Stimulated activated memory B cell treated with anti-CD40 and anti-IgM and Interleukin-4, amounts not matched to agents 10 μg/mL and 1 μg/mL and 100 μg/mL, for 72 hours (primary cell): Measurements from ENCODE around the gene FXN.

ENCODE experiments used
- ATAC-seq: fragments of 150-1000 bp; cut with Tn5 transposase; 2 replicates; pipeline ENCODE4 v1.10.0; 2021
- H3K27ac Mint-ChIP-seq: one replicate; pipeline ENCODE4 v1.8.0; 2022; ENCODE audit warnings: mild to moderate bottlenecking, mixed read lengths
- H3K27me3 Mint-ChIP-seq: one replicate; pipeline ENCODE4 v1.8.0; 2022; ENCODE audit warnings: mixed read lengths
- H3K36me3 Mint-ChIP-seq: one replicate; pipeline ENCODE4 v1.8.0; 2022; ENCODE audit warnings: mixed read lengths
- H3K4me1 Mint-ChIP-seq: one replicate; pipeline ENCODE4 v1.8.0; 2022; ENCODE audit warnings: mixed read lengths
- H3K4me3 Mint-ChIP-seq: one replicate; pipeline ENCODE4 v1.8.0; 2022; ENCODE audit warnings: mild to moderate bottlenecking, moderate library complexity, mixed read lengths
- H3K9me3 Mint-ChIP-seq: one replicate; pipeline ENCODE4 v1.8.0; 2022; ENCODE audit warnings: mixed read lengths

Gene FXN

DNA sequence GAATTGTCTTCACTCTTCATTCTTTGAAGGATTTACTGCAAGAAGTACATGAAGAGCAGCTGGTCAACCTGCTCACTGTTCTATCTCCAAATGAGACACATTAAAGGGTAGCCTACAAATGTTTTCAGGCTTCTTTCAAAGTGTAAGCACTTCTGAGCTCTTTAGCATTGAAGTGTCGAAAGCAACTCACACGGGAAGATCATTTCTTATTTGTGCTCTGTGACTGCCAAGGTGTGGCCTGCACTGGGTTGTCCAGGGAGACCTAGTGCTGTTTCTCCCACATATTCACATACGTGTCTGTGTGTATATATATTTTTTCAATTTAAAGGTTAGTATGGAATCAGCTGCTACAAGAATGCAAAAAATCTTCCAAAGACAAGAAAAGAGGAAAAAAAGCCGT is 37.6 kb downstream of the FXN start:
- Mint-ChIP-seq H3K27ac (no peak overlapping the region), H3K36me3 (peaks cover 44% of the 10 kb centered on the region), H3K4me3 (no peak overlapping the region), H3K27me3 (no peaks in the 10 kb centered on the region), H3K9me3 (no peaks in the 10 kb centered on the region), H3K4me1 (no peaks in the 10 kb centered on the region)
- no peak for ATAC-seq

- no peaks in the 10 kb centered on the region for H3K9me3 Mint-ChIP-seq
- no peaks in the 10 kb centered on the region for H3K4me1 Mint-ChIP-seq
- peaks cover 40% of the 10 kb centered on the region for H3K36me3 Mint-ChIP-seq
- ATAC-seq, result no peak
- H3K27ac Mint-ChIP-seq, result no peak overlapping the region
- H3K4me3 Mint-ChIP-seq, result no peak overlapping the region
- H3K27me3 Mint-ChIP-seq, result no peaks in the 10 kb centered on the region
These were observed 39.2 kb downstream of the FXN start for GRCh38 chr9:69074801-69075200.

DNA sequence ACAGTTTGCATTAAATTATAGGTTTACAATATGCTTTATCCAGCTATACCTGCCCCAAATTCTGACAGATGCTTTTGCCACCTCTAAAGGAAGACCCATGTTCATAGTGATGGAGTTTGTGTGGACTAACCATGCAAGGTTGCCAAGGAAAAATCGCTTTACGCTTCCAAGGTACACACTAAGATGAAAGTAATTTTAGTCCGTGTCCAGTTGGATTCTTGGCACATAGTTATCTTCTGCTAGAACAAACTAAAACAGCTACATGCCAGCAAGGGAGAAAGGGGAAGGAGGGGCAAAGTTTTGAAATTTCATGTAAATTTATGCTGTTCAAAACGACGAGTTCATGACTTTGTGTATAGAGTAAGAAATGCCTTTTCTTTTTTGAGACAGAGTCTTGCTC is 41.0 kb downstream of the FXN start:
- no peaks in the 10 kb centered on the region for H3K9me3 Mint-ChIP-seq
- H3K27me3 Mint-ChIP-seq, result no peaks in the 10 kb centered on the region
- H3K4me1 Mint-ChIP-seq, result no peaks in the 10 kb centered on the region
- no peak overlapping the region for H3K27ac Mint-ChIP-seq
- peaks cover 41% of the 10 kb centered on the region for H3K36me3 Mint-ChIP-seq
- no peak for ATAC-seq
- H3K4me3 Mint-ChIP-seq, result no peak overlapping the region

- no peaks in the 10 kb centered on the region for H3K4me1 Mint-ChIP-seq
- no peak overlapping the region for H3K4me3 Mint-ChIP-seq
- H3K9me3 Mint-ChIP-seq, result no peaks in the 10 kb centered on the region
- peaks cover 31% of the 10 kb centered on the region for H3K36me3 Mint-ChIP-seq
- no peaks in the 10 kb centered on the region for H3K27me3 Mint-ChIP-seq
- H3K27ac Mint-ChIP-seq, result no peak overlapping the region
- no peak for ATAC-seq
These were observed 42.5 kb downstream of the FXN start for GRCh38 chr9:69078069-69078468.

DNA sequence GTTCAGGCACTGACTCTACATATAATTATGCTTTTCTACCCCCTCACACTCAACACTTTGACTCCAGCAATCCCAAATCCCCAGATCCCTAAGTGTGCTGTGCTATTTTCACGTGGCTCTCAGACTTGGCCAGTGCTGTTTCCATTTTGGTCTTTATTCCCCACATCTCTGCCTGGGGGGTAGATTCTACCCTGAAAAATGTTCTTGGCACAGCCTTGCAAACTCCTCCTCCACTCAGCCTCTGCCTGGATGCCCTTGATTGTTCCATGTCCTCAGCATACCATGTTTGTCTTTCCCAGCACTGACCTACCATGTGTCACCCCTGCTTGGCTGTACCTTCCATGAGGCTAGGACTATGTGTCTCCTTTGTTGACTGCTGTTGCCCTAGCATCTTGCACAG is 43.0 kb downstream of the FXN start:
- Mint-ChIP-seq H3K9me3 (no peaks in the 10 kb centered on the region), H3K4me1 (no peaks in the 10 kb centered on the region), H3K4me3 (no peak overlapping the region)

DNA sequence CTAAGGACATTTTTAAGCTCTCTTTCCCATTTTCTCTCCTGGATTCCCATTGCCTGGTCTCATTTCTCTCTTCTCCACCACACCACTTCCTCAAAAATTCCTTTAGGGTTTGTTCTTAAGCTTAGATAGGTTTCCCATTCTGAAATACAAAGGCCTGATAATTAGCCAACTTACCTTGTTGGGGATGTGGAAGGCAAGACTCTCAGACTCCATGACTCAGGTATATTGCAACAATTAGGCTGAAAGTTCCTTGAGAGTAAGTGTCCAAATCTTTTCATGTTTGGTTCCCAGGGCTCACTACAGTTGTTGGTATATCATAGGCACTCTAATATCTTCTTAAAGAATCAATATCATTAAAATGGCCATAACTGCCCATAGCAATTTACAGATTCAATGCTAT is 43.6 kb downstream of the FXN start:
- no peak overlapping the region for H3K27ac Mint-ChIP-seq
- H3K36me3 Mint-ChIP-seq, result peaks cover 25% of the 10 kb centered on the region
- H3K4me3 Mint-ChIP-seq, result no peak overlapping the region
- H3K4me1 Mint-ChIP-seq, result no peaks in the 10 kb centered on the region
- H3K27me3 Mint-ChIP-seq, result no peaks in the 10 kb centered on the region
- no peak for ATAC-seq
- H3K9me3 Mint-ChIP-seq, result no peaks in the 10 kb centered on the region

More for the DNA sequence above, 43.0 kb downstream of the FXN start:
- Mint-ChIP-seq H3K36me3 (peaks cover 26% of the 10 kb centered on the region), H3K27ac (no peak overlapping the region), H3K27me3 (no peaks in the 10 kb centered on the region)
- no peak for ATAC-seq

- Mint-ChIP-seq H3K9me3 (no peaks in the 10 kb centered on the region), H3K4me3 (no peak overlapping the region), H3K4me1 (no peaks in the 10 kb centered on the region), H3K27me3 (no peaks in the 10 kb centered on the region), H3K36me3 (peaks cover 24% of the 10 kb centered on the region), H3K27ac (no peak overlapping the region)
- ATAC-seq, result no peak
These were observed 45.7 kb downstream of the FXN start for GRCh38 chr9:69081261-69081660.

DNA sequence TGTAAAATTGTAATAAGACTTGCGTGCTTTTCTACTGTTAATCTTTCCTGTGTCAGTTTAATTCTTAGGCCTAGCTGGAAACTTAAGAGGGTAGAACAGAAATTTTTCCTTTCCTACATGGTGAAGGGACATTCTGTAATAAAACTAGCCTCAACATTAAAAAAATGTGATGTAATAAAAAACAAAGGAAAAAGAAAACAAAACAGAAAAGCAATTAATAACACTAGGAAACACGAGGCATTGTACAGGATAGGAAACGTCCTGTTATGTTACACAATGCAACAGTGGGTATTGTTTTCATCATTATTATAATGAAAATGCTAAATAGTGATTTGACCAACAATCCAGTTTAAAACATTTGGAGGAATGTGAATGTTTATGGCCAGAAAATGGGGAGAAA is 47.8 kb downstream of the FXN start:
- no peak overlapping the region for H3K27ac Mint-ChIP-seq
- H3K4me1 Mint-ChIP-seq, result no peaks in the 10 kb centered on the region
- H3K27me3 Mint-ChIP-seq, result no peaks in the 10 kb centered on the region
- no peak overlapping the region for H3K4me3 Mint-ChIP-seq
- peaks cover 16% of the 10 kb centered on the region for H3K36me3 Mint-ChIP-seq
- ATAC-seq, result no peak
- no peaks in the 10 kb centered on the region for H3K9me3 Mint-ChIP-seq

GRCh38 chr9:69085569-69086283 is 50.2 kb downstream of the FXN start:
- ATAC-seq, result no peak
- no peak overlapping the region for H3K27ac Mint-ChIP-seq
- H3K9me3 Mint-ChIP-seq, result no peaks in the 10 kb centered on the region
- no peaks in the 10 kb centered on the region for H3K27me3 Mint-ChIP-seq
- H3K4me1 Mint-ChIP-seq, result no peaks in the 10 kb centered on the region
- no peak overlapping the region for H3K4me3 Mint-ChIP-seq
- H3K36me3 Mint-ChIP-seq, result peaks cover 5% of the 10 kb centered on the region

DNA sequence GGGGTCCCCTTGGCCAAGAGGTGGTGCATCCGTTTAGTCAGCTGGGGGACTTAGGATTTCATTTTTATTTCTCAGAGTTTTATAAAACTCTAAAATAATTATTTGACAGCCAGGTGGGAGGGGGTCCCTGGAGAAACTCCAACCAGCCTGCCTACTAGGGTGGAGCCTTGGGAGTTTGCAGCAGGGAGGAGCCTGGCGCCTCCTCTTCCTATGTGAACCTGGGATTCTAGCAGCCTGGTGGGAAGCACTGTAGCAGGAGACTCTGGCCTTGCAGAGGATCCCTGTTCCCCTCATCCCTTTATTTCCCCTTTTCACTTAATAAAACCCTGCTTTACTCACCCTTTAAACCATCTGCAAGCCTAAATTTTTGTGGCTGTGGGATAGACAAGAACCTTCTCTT is 50.8 kb downstream of the FXN start:
- no peaks in the 10 kb centered on the region for H3K9me3 Mint-ChIP-seq
- no peak overlapping the region for H3K4me3 Mint-ChIP-seq
- H3K27me3 Mint-ChIP-seq, result no peaks in the 10 kb centered on the region
- no peaks in the 10 kb centered on the region for H3K4me1 Mint-ChIP-seq
- H3K27ac Mint-ChIP-seq, result no peak overlapping the region
- H3K36me3 Mint-ChIP-seq, result no peaks in the 10 kb centered on the region
- ATAC-seq, result no peak

GRCh38 chr9:69086769-69087168 is 51.2 kb downstream of the FXN start:
- no peaks in the 10 kb centered on the region for H3K4me1 Mint-ChIP-seq
- no peak overlapping the region for H3K4me3 Mint-ChIP-seq
- no peaks in the 10 kb centered on the region for H3K27me3 Mint-ChIP-seq
- H3K9me3 Mint-ChIP-seq, result no peaks in the 10 kb centered on the region
- no peaks in the 10 kb centered on the region for H3K36me3 Mint-ChIP-seq
- H3K27ac Mint-ChIP-seq, result no peak overlapping the region
- no peak for ATAC-seq

DNA sequence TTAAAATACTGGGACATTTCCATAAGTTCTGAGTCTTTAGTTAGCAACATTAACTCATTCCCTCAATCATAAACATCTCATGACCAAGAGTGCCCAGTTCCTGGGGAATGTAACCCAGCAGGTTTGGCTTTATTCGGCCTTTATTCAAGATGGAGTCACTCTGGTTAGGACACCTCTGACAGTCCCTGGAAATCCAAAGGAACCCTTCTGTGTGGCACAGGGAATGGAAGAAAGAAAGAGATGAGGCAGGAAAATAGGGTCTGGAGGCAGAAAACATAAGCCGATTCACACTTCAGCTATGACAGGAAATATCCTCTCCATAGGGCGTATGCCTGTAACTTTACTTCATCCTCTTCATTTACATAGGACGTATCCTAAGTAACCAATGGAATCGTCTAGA is 53.5 kb downstream of the FXN start:
- ATAC-seq, result no peak
- H3K4me3 Mint-ChIP-seq, result no peak overlapping the region
- no peaks in the 10 kb centered on the region for H3K27me3 Mint-ChIP-seq

DNA sequence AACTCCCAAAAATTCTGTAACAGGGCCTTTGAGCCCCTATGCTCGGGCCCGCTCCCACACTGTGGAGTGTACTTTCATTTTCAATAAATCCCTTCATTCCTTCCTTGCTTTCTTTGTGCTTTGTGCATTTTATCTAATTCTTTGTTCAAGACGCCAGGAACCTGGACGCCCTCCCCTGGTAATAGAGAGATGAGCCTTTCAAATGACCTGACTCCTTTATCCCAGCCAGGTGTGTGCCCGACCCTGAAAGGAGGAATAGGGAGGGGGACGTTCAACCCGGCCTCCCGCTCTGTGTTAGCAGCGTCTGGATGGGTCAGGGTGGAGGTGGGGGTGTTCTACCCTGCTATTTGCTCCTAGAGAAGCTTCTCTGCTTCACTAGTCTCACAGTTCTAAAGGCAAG is 53.9 kb downstream of the FXN start:
- H3K27ac Mint-ChIP-seq, result no peak overlapping the region
- H3K9me3 Mint-ChIP-seq, result no peaks in the 10 kb centered on the region
- no peak overlapping the region for H3K4me3 Mint-ChIP-seq
- no peaks in the 10 kb centered on the region for H3K27me3 Mint-ChIP-seq
- no peaks in the 10 kb centered on the region for H3K4me1 Mint-ChIP-seq
- H3K36me3 Mint-ChIP-seq, result no peaks in the 10 kb centered on the region
- no peak for ATAC-seq

More for the DNA sequence above, 53.5 kb downstream of the FXN start:
- H3K36me3 Mint-ChIP-seq, result no peaks in the 10 kb centered on the region
- no peaks in the 10 kb centered on the region for H3K9me3 Mint-ChIP-seq
- no peaks in the 10 kb centered on the region for H3K4me1 Mint-ChIP-seq
- no peak overlapping the region for H3K27ac Mint-ChIP-seq

DNA sequence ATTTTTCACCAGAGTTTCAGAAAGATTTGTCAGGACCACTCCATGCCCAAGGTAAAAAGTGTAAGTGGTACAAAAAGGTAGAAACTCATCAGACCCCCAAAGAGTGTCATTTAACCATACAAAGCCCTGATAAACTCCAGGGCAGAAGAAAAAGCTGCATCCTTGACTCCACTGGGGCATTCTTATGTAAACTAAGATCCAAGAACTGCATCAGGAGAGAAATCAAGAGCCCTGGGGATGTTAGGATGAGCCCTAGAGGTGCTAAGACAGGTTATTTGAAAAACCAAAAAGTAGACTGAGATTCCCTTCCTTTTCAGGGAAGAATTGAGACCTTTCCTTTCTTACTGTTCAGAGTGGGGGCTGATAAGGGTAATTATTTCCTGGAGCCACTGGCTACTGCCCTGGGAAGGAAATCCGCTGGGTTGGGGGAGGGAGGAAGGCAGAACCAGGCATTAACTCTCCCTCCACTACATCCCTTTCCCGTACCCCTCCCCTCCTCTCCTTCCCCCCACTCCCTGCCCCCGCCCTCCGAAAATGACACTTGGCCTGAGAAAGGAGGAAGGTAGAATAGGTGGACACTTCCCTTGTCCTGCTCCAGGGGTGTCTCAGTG is 54.7 kb downstream of the FXN start:
- no peak overlapping the region for H3K4me3 Mint-ChIP-seq
- no peaks in the 10 kb centered on the region for H3K27me3 Mint-ChIP-seq
- ATAC-seq, result no peak
- no peak overlapping the region for H3K27ac Mint-ChIP-seq
- H3K4me1 Mint-ChIP-seq, result no peaks in the 10 kb centered on the region
- H3K9me3 Mint-ChIP-seq, result no peaks in the 10 kb centered on the region
- no peaks in the 10 kb centered on the region for H3K36me3 Mint-ChIP-seq

- H3K27ac Mint-ChIP-seq, result no peak overlapping the region
- H3K9me3 Mint-ChIP-seq, result no peaks in the 10 kb centered on the region
- no peaks in the 10 kb centered on the region for H3K4me1 Mint-ChIP-seq
- no peak overlapping the region for H3K4me3 Mint-ChIP-seq
- no peaks in the 10 kb centered on the region for H3K36me3 Mint-ChIP-seq
- H3K27me3 Mint-ChIP-seq, result no peaks in the 10 kb centered on the region
- no peak for ATAC-seq
These were observed 55.4 kb downstream of the FXN start for GRCh38 chr9:69090946-69091345.

DNA sequence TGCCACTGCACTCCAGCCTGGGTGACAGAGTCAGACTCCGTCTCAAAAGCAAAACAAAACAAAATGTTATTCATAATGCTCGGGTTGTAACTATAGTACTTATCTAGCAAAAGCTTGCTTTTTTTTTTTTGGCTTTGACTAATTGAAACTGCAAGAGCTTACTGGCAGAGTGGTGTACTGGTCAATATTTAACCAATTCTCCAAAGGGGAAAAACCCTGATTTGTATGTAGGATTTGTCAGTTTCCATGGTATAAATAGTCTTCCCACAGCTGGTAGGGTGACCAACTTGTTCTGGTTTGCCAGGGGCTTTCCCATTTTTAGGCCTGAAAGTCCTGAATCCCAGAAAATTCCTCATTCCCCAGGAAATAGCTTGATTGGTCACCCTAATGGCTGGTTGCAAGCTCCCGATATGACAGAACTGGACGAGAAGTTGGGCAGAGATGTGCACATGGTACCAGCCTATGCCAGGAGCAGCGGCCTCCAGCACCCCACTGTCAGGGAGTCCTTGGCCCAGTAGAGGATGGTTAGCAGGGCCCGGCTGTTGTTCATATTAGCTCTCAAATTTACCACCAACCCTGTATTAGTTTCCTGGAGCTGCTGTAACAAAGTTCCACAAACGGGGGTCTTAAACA is 58.0 kb downstream of the FXN start:
- Mint-ChIP-seq H3K4me3 (no peak overlapping the region), H3K4me1 (no peaks in the 10 kb centered on the region), H3K27me3 (no peaks in the 10 kb centered on the region), H3K27ac (no peak overlapping the region), H3K36me3 (no peaks in the 10 kb centered on the region), H3K9me3 (no peaks in the 10 kb centered on the region)
- no peak for ATAC-seq
